GM12878 (cell line): Measurements from ENCODE around the gene HS6ST3. TPM values are rescaled to one million over a fixed set of nuclear protein-coding genes. Genes with fewer than 3 reads are reported as not detected.

Experiments
- ATAC-seq: fragments of 200-7000 bp; cut with Tn5 transposase; 3 replicates; pipeline ENCODE4 v1.9.1; 2020; ENCODE audit warnings: mild to moderate bottlenecking, moderate library complexity
- BruUV-seq: library from RNA; stranded (reverse); fragments of 400-500 nt; replicated peaks from 2 replicates; lab custom pipeline; 2021; lab: Mats Ljungman, UMichigan
- CTCF ChIA-PET: fragments of 300-600 bp; sonication (Branson Sonifier 250); formaldehyde crosslinking; extraction: SDS; loops from one replicate; lab custom pipeline; 2021; ENCODE audit warnings: inconsistent platforms; lab: Yijun Ruan, JAX
- POLR2A ChIA-PET: fragments of 350-600 bp; formaldehyde crosslinking; extraction: SDS; loops from one replicate; lab custom pipeline; 2021; ENCODE audit warnings: inconsistent platforms; lab: Charles Lee
- RAD21 ChIA-PET: fragments of 300-600 bp; sonication (Branson Sonifier 250); formaldehyde crosslinking; loops from one replicate; lab custom pipeline; 2023; ENCODE audit warnings: antibody characterized with exemption; ENCODE audit not compliant: unreplicated experiment; lab: Charles Lee
- SMC1A ChIA-PET: fragments of 300-600 bp; sonication (Branson Sonifier 250); formaldehyde crosslinking; loops from one replicate; lab custom pipeline; 2023; ENCODE audit not compliant: unreplicated experiment, uncharacterized antibody; lab: Charles Lee
- DNase-seq: peaks from one replicate; pipeline ENCODE4 v3.0.0-alpha.2; 2011; ENCODE audit warnings: low read depth, low spot score
- FAIRE-seq: peaks from 3 replicates; lab custom pipeline; 2011; peaks lifted over from hg19 to GRCh38; lab: Jason Lieb, UNC
- H2AFZ ChIP-seq: 2 replicates; pipeline ENCODE4 v1.6.0; 2011; ENCODE audit warnings: low read depth, low read length, control low read depth; ENCODE audit not compliant: control insufficient read depth
- H3K27ac ChIP-seq: 2 replicates; pipeline ENCODE4 v1.5.1; 2011; ENCODE audit warnings: control low read depth; ENCODE audit not compliant: control insufficient read depth, insufficient read depth
- H3K27me3 ChIP-seq, 2 experiments: replicated peaks in 1 of 2; 2 replicates each; pipeline versions ENCODE4 v1.6.0 to v1.6.1; 2011; ENCODE audit warnings: low read length in 1 of 2; ENCODE audit not compliant: control insufficient read depth in 2 of 2, insufficient read depth in 2 of 2
- H3K36me3 ChIP-seq, 2 experiments: 2 replicates each; pipeline ENCODE4 v1.5.1; 2011; ENCODE audit warnings: low read length in 1 of 2; ENCODE audit not compliant: control insufficient read depth in 2 of 2, insufficient read depth in 2 of 2
- H3K4me1 ChIP-seq: 2 replicates; pipeline ENCODE4 v1.6.1; 2011; ENCODE audit warnings: mild to moderate bottlenecking, low read length, moderate library complexity, mixed read lengths; ENCODE audit not compliant: control insufficient read depth, insufficient read depth
- H3K4me2 ChIP-seq: 2 replicates; pipeline ENCODE4 v1.6.0; 2011; ENCODE audit warnings: control low read depth; ENCODE audit not compliant: control insufficient read depth, insufficient read depth
- H3K4me3 ChIP-seq: fragments of 200-600 bp; sonication (generic); 2 replicates; pipeline ENCODE4 v1.5.1; 2016
- H3K79me2 ChIP-seq: 2 replicates; pipeline ENCODE4 v1.6.0; 2011; ENCODE audit warnings: low read length; ENCODE audit not compliant: control insufficient read depth, insufficient read depth
- H3K9ac ChIP-seq: 2 replicates; pipeline ENCODE4 v1.8.0; 2011; ENCODE audit warnings: low read length, control low read depth, mixed read lengths; ENCODE audit not compliant: control insufficient read depth, insufficient read depth
- H3K9me3 ChIP-seq: replicated peaks from 3 replicates; pipeline ENCODE4 v1.5.1; 2011; ENCODE audit warnings: mild to moderate bottlenecking, low read length; ENCODE audit not compliant: control insufficient read depth, insufficient read depth
- H4K20me1 ChIP-seq: 2 replicates; pipeline ENCODE4 v1.6.0; 2011; ENCODE audit not compliant: control insufficient read depth, insufficient read depth
- ATF7 ChIP-seq: fragments of 450-650 bp; IDR thresholded peaks from 2 replicates; pipeline ENCODE4 v1.6.1; 2016; ENCODE audit warnings: low read depth, mild to moderate bottlenecking
- CBFB ChIP-seq: IDR thresholded peaks from 2 replicates; pipeline ENCODE4 v1.6.1; 2016; ENCODE audit warnings: antibody characterized with exemption, low read depth
- CHD4 ChIP-seq: fragments of 200-600 bp; sonication (generic); IDR thresholded peaks from 2 replicates; pipeline ENCODE4 v1.6.1; 2016; ENCODE audit warnings: mild to moderate bottlenecking
- GATAD2B ChIP-seq: fragments of 450-650 bp; conservative IDR thresholded peaks from 2 replicates; pipeline ENCODE4 v1.6.1; 2017; ENCODE audit warnings: low read depth, mild to moderate bottlenecking, moderate library complexity
- HDAC6 ChIP-seq: fragments of 200-600 bp; sonication (generic); IDR thresholded peaks from one replicate; pipeline ENCODE4 v1.8.0; 2017; ENCODE audit warnings: antibody characterized with exemption; ENCODE audit not compliant: unreplicated experiment
- KDM1A ChIP-seq: fragments of 200-600 bp; sonication (generic); IDR thresholded peaks from 2 replicates; pipeline ENCODE4 v1.6.1; 2016; ENCODE audit warnings: borderline replicate concordance
- KLF5 ChIP-seq: fragments of 450-650 bp; IDR thresholded peaks from 2 replicates; pipeline ENCODE4 v1.6.1; 2014; ENCODE audit warnings: mild to moderate bottlenecking; ENCODE audit not compliant: partially characterized antibody
- NFXL1 ChIP-seq: fragments of 450-650 bp; IDR thresholded peaks from 2 replicates; pipeline ENCODE4 v1.6.1; 2017; ENCODE audit warnings: antibody characterized with exemption, mild to moderate bottlenecking, borderline replicate concordance
- NFYA ChIP-seq: IDR thresholded peaks from 2 replicates; pipeline ENCODE4 v1.6.1; 2011; ENCODE audit warnings: low read depth, mild to moderate bottlenecking, low read length, improper control_type of control experiment, borderline replicate concordance
- POLR2AphosphoS5 ChIP-seq: IDR thresholded peaks from 2 replicates; pipeline ENCODE4 v1.6.1; 2011; ENCODE audit warnings: mild to moderate bottlenecking, low read length, inconsistent platforms
- RBBP5 ChIP-seq: fragments of 200-600 bp; sonication (generic); conservative IDR thresholded peaks from 2 replicates; pipeline ENCODE4 v1.6.1; 2016
- SP1 ChIP-seq: IDR thresholded peaks from one replicate; pipeline ENCODE4 v1.6.1; 2011; ENCODE audit warnings: low read depth, low read length
- SPI1 ChIP-seq: IDR thresholded peaks from 2 replicates; pipeline ENCODE4 v1.6.1; 2011; ENCODE audit warnings: low read depth, mild to moderate bottlenecking, low read length, moderate library complexity, borderline replicate concordance; ENCODE audit not compliant: insufficient read depth
- STAT3 ChIP-seq: IDR thresholded peaks from 2 replicates; pipeline ENCODE4 v1.6.1; 2011; ENCODE audit warnings: low read depth, low read length, improper control_type of control experiment
- TCF3 ChIP-seq: IDR thresholded peaks from 2 replicates; pipeline ENCODE4 v1.6.1; 2012; ENCODE audit warnings: low read depth, mild to moderate bottlenecking, low read length, borderline replicate concordance; ENCODE audit not compliant: insufficient read depth
- YY1 ChIP-seq: IDR thresholded peaks from 2 replicates; pipeline ENCODE4 v1.6.1; 2011; ENCODE audit warnings: low read depth, mild to moderate bottlenecking, low read length
- ZNF217 ChIP-seq: fragments of 450-650 bp; IDR thresholded peaks from 2 replicates; pipeline ENCODE4 v1.6.1; 2017; ENCODE audit warnings: antibody characterized with exemption, mild to moderate bottlenecking
- ZNF24 ChIP-seq: fragments of 450-650 bp; IDR thresholded peaks from 2 replicates; pipeline ENCODE4 v1.6.1; 2017; ENCODE audit warnings: antibody characterized with exemption, mild to moderate bottlenecking
- ZZZ3 ChIP-seq: IDR thresholded peaks from 2 replicates; pipeline ENCODE4 v1.6.1; 2011; ENCODE audit warnings: low read depth; ENCODE audit not compliant: control insufficient read depth, insufficient read length
- whole genome bisulfite sequencing: methylation state at CpG from one replicate; pipeline ENCODE4 v1.1.6; 2016; ENCODE audit warnings: low lambda C conversion rate; ENCODE audit not compliant: insufficient replicate concordance, insufficient coverage; ENCODE audit errors: missing lambda C conversion rate; 5-methylcytosine and 5-hydroxymethylcytosine counted together
- in situ Hi-C: fragments of 300-500 bp; cut with MboI; formaldehyde crosslinking; loops from 9 replicates; pipeline ENCODE4 v1.14.3; 2018; ENCODE audit warnings: mixed read lengths
- intact Hi-C: fragments of 100-400 bp; cut with micrococcal nuclease; formaldehyde crosslinking; loops from one replicate; pipeline ENCODE4 v1.14.2; 2022; ENCODE audit not compliant: unreplicated experiment
- polyA plus RNA-seq, 11 experiments: library from polyadenylated mRNA; depleted of rRNA in 4 of 11; unstranded in 6 of 11; stranded (reverse) in 5 of 11; fragments of >200 nt; fragmentation: Nextera tagmentation in 4 of 11; fragmentation: Illumina TruSeq in 1 of 11; extraction: Ambion mirVana in 4 of 11; extraction: Trizol in 1 of 11; gene quantifications; 1 replicate in 1 of 11; 2 replicates in 10 of 11; pipeline versions ENCODE4 v1.2.1 to v1.2.3, GENCODE V29; 2011 to 2016; ENCODE audit warnings: inconsistent platforms in 2 of 11, missing spikeins in 2 of 11, low read depth in 1 of 11
- total RNA-seq, 4 experiments: library from RNA; depleted of rRNA in 3 of 4; stranded (reverse); fragments of >200 nt in 3 of 4; fragmentation: Illumina TruSeq in 1 of 4; extraction: Trizol in 1 of 4; gene quantifications; 2 replicates each; pipeline versions ENCODE4 v1.2.1 to v1.2.3, GENCODE V29; 2013 to 2021
- TF ChIP-seq, protein P1 (sequence below): fragments of 450-650 bp; IDR thresholded peaks from 2 replicates; pipeline ENCODE4 v1.6.1; 2014; ENCODE audit warnings: mild to moderate bottlenecking

Gene HS6ST3
- total and polyA plus RNA-seq, 10 of the 15 experiments (the other 5 are each of a cell fraction or from before 2014, with no cell fraction given): under 0.01 to 2.9 TPM; not detected in 8

DNA sequence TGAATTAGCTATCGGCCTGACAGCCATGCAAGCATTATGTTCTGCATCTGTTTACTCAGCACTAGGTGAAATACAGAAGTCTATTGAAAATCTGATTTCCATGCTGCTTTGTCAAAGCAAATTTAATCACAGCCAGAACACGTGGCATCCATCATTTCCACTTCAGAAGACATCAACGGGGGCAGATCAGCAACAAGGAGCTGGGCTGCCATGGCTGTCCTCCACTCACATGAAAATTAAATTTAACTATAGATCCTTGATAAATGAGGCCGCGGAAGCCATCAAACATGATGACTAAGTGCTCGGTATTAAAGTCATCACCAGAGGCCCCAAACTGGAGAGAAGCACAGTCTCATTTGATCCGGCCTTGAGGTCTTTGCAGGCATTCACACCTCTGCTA, 443.5 kb downstream of the HS6ST3 start:
- in situ Hi-C loops: no loop called here
- H3K36me3 ChIP-seq: no peaks in the 10 kb centered on the region
- no peaks in the 10 kb centered on the region for H3K27me3 ChIP-seq
- H3K9ac ChIP-seq: no peak overlapping the region
- ATAC-seq: no peak
- POLR2A ChIA-PET: no interaction called here
- TF ChIP-seq ATF7: no peak
- no peak for TF ChIP-seq KDM1A
- no peak for TF ChIP-seq HDAC6
- no peak for TF ChIP-seq STAT3
- TF ChIP-seq KLF5: no peak
- TF ChIP-seq CHD4: no peak
- TF ChIP-seq CBFB: no peak
- no peak for TF ChIP-seq GATAD2B
- no peak for TF ChIP-seq YY1
- no peak for TF ChIP-seq SPI1
- TF ChIP-seq NFXL1: no peak
- TF ChIP-seq, all 136 proteins: peak for 0
- Histone ChIP-seq H4K20me1 (no peaks in the 10 kb centered on the region), H3K9me3 (no peaks in the 10 kb centered on the region), H3K79me2 (no peaks in the 10 kb centered on the region), H3K4me2 (no peak overlapping the region), H2AFZ (no peak overlapping the region), H3K4me1 (no peaks in the 10 kb centered on the region), H3K27ac (no peak overlapping the region), H3K4me3 (no peak overlapping the region)
- intact Hi-C loops: no loop called here
- CTCF ChIA-PET: no interaction called here
- no peak for FAIRE-seq
- 29% methylated on average over 7 of the region's 7 CpGs for WGBS
- no peak for DNase-seq
- no TSS peak for BruUV-seq
- RAD21 ChIA-PET: no interaction called here
- SMC1A ChIA-PET: no interaction called here

- in situ Hi-C loops: no loop called here
- Histone ChIP-seq H3K79me2 (no peaks in the 10 kb centered on the region), H3K4me2 (no peak overlapping the region), H3K27ac (no peak overlapping the region), H3K9ac (no peak overlapping the region), H3K9me3 (no peaks in the 10 kb centered on the region), H3K4me1 (no peaks in the 10 kb centered on the region), H3K36me3 (no peaks in the 10 kb centered on the region), H2AFZ (no peak overlapping the region), H3K4me3 (no peak overlapping the region), H4K20me1 (no peaks in the 10 kb centered on the region), H3K27me3 (no peaks in the 10 kb centered on the region)
- intact Hi-C loops: no loop called here
- POLR2A ChIA-PET: no interaction called here
- ATAC-seq (no peak), FAIRE-seq (no peak), DNase-seq (no peak)
- SMC1A ChIA-PET: no interaction called here
- TF ChIP-seq ZZZ3 (no peak), ZNF24 (no peak), RBBP5 (no peak), POLR2AphosphoS5 (no peak), ZNF217 (no peak), SP1 (no peak), NFYA (no peak), TCF3 (no peak)
- TF ChIP-seq, protein P1, sequence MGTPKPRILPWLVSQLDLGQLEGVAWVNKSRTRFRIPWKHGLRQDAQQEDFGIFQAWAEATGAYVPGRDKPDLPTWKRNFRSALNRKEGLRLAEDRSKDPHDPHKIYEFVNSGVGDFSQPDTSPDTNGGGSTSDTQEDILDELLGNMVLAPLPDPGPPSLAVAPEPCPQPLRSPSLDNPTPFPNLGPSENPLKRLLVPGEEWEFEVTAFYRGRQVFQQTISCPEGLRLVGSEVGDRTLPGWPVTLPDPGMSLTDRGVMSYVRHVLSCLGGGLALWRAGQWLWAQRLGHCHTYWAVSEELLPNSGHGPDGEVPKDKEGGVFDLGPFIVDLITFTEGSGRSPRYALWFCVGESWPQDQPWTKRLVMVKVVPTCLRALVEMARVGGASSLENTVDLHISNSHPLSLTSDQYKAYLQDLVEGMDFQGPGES: no peak
- WGBS: 35% methylated on average over 2 of the region's 2 CpGs
- RAD21 ChIA-PET: no interaction called here
- CTCF ChIA-PET: no interaction called here
- no TSS peak for BruUV-seq
Measured at GRCh38 chr13:96539791-96540190, 449.9 kb downstream of the HS6ST3 start.
